ACC112 (cell line): ENCODE measurements around the gene FLT4.
A peak's percentile ranks its signal among the peaks of the same experiment; 100 is the strongest.

ENCODE experiments used
- H2AFZ ChIP-seq: fragments of 200-600 bp; sonication (generic); one replicate; pipeline ENCODE4 v1.6.0; 2017; ENCODE audit warnings: antibody characterized with exemption, low read length; ENCODE audit not compliant: unreplicated experiment
- H3K27ac ChIP-seq: fragments of 200-600 bp; sonication (generic); 2 replicates; pipeline ENCODE4 v1.5.1; 2014; ENCODE audit warnings: low read depth, mild to moderate bottlenecking, antibody characterized with exemption, low read length, moderate library complexity
- H3K27me3 ChIP-seq: fragments of 200-600 bp; sonication (generic); 2 replicates; pipeline ENCODE4 v1.6.1; 2014; ENCODE audit warnings: mild to moderate bottlenecking, antibody characterized with exemption, low read length, moderate library complexity, mixed read lengths; ENCODE audit not compliant: insufficient read depth
- H3K36me3 ChIP-seq: fragments of 200-600 bp; sonication (generic); 2 replicates; pipeline ENCODE4 v1.6.1; 2016; ENCODE audit warnings: mild to moderate bottlenecking, antibody characterized with exemption, low read length, moderate library complexity, mixed read lengths; ENCODE audit not compliant: insufficient read depth
- H3K4me1 ChIP-seq: fragments of 200-600 bp; sonication (generic); one replicate; pipeline ENCODE4 v1.6.1; 2016; ENCODE audit warnings: low read length, mixed read lengths; ENCODE audit not compliant: insufficient read depth, unreplicated experiment, control insufficient read depth
- H3K4me3 ChIP-seq: fragments of 200-600 bp; sonication (generic); 2 replicates; pipeline ENCODE4 v1.5.1; 2014; ENCODE audit warnings: mild to moderate bottlenecking, low read depth, low read length
- H3K79me2 ChIP-seq: fragments of 200-600 bp; sonication (generic); one replicate; pipeline ENCODE4 v1.6.0; 2016; ENCODE audit warnings: low read length; ENCODE audit not compliant: control insufficient read depth, unreplicated experiment, insufficient read depth

Gene FLT4

DNA sequence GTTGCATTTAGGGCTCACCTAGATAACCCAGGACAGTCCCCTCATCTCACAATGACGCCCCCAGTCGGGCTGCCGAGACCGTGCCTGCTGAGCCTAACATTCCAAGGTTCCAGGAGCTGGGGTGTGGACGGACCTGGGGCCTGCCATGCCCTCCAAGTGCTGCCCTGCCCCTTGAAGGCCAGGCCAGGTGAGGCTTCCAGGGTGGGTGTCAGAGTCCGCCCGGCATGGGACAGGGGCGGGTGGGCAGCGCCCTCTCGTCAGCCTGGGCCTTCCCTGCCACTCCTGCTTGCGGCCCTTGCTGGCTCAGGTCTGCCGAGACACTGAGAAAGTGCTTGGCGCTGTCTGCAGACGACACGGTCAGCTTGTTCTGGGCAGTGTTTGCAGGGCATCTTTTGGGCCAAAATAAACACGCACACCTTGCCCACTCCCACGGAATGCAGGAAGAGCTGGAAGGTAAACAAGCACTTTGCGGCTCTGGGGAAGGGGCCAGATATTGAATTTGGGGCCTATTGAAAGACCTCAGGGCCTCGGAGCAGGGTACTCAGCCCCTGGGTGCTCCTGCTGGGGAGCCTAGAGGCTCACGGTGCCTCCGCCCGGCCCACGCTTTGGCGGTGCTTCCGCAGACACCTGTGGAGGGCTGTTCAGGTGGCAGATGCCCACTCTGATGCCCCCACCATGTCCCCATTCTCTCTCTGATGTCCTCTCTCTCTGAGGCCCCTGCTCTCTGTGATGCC lies 53.9 kb downstream of the FLT4 start:
- no peaks in the 10 kb centered on the region for H3K36me3 ChIP-seq
- H3K27me3 ChIP-seq: peaks cover 30% of the 10 kb centered on the region
- no peak overlapping the region for H2AFZ ChIP-seq
- no peak overlapping the region for H3K27ac ChIP-seq
- H3K79me2 ChIP-seq: no peaks in the 10 kb centered on the region
- H3K4me1 ChIP-seq: peaks cover 4% of the 10 kb centered on the region
- no peak overlapping the region for H3K4me3 ChIP-seq

- Histone ChIP-seq H2AFZ (no peak overlapping the region), H3K4me1 (peaks cover 5% of the 10 kb centered on the region), H3K27me3 (peaks cover 35% of the 10 kb centered on the region), H3K36me3 (no peaks in the 10 kb centered on the region), H3K27ac (no peak overlapping the region), H3K79me2 (no peaks in the 10 kb centered on the region), H3K4me3 (no peak overlapping the region)
Observed at GRCh38 chr5:180595046-180595379, 54.4 kb downstream of the FLT4 start.

- H2AFZ ChIP-seq: no peak overlapping the region
- peaks cover 40% of the 10 kb centered on the region for H3K27me3 ChIP-seq
- no peak overlapping the region for H3K4me3 ChIP-seq
- H3K36me3 ChIP-seq: no peaks in the 10 kb centered on the region
- no peak overlapping the region for H3K27ac ChIP-seq
- no peaks in the 10 kb centered on the region for H3K79me2 ChIP-seq
- H3K4me1 ChIP-seq: peaks cover 5% of the 10 kb centered on the region
Observed at GRCh38 chr5:180594311-180595045, 54.9 kb downstream of the FLT4 start.

- H3K79me2 ChIP-seq: no peaks in the 10 kb centered on the region
- peaks cover 5% of the 10 kb centered on the region for H3K4me1 ChIP-seq
- peaks cover 49% of the 10 kb centered on the region for H3K27me3 ChIP-seq
- no peaks in the 10 kb centered on the region for H3K36me3 ChIP-seq
- H3K27ac ChIP-seq: no peak overlapping the region
- H2AFZ ChIP-seq: no peak overlapping the region
- H3K4me3 ChIP-seq: no peak overlapping the region
Observed at GRCh38 chr5:180593446-180594206, 55.8 kb downstream of the FLT4 start.

DNA sequence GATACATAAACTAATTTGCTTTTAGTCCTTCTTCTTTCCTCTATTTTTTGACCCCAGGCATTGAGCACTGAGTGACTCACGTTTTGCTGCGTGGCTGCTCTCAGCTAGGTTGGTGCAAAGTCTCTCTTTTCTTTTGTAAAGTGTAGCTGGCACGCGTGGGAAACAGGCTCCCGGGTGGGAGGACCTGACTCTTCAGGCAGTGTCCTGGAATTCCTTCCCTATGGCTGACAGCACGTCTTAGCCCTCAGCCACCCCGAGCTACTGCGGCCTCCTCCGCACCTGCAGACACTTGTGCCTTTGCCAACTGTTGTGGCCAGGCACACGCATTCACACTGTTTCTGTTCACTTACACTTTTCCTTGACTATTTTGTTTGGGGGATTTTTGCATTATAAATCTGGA lies 57.2 kb downstream of the FLT4 start:
- H3K79me2 ChIP-seq: no peaks in the 10 kb centered on the region
- H3K36me3 ChIP-seq: no peaks in the 10 kb centered on the region
- peaks cover 61% of the 10 kb centered on the region for H3K27me3 ChIP-seq
- H2AFZ ChIP-seq: no peak overlapping the region
- no peak overlapping the region for H3K27ac ChIP-seq
- peaks cover 5% of the 10 kb centered on the region for H3K4me1 ChIP-seq
- no peak overlapping the region for H3K4me3 ChIP-seq

DNA sequence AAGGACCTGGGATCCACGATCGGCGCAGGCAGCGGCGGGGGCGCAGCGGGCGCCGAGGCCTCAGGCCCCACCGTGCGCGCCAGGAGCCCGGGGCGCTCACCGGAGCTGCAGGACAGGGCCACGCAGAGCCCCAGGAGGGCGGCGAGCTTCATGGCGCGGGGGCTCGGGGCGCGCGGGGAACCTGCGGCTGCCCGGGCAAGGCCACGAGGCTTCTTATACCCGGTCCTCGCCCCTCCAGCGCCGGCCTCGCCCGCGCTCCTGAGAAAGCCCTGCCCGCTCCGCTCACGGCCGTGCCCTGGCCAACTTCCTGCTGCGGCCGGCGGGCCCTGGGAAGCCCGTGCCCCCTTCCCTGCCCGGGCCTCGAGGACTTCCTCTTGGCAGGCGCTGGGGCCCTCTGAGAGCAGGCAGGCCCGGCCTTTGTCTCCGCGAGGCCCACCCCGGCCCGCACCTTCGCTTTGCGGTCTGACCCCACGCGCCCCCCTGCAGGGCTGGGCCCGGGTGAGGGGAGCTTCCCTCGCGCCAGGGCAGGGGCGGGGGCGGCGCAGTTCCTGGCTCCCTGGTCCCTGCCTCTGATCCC lies 58.0 kb downstream of the FLT4 start, which contains the start of gene SCGB3A1:
SCGB3A1 (minus strand) TSS at position 189 of the 577 bp plus-strand sequence; CDS start at position 152, 37 bp downstream.
- H3K27me3 ChIP-seq: peaks cover 67% of the 10 kb centered on the region
- no peak within 1 kb of the TSS for H2AFZ ChIP-seq
- H3K36me3 ChIP-seq: no peaks in the 10 kb centered on the region
- peak within 1 kb of the TSS; percentile 63; the same call in 1 of the 2 replicates for H3K4me3 ChIP-seq
- peaks cover 5% of the 10 kb centered on the region for H3K4me1 ChIP-seq
- no peaks in the 10 kb centered on the region for H3K79me2 ChIP-seq
- H3K27ac ChIP-seq: no peak within 1 kb of the TSS

GRCh38 chr5:180590543-180591310 lies 58.7 kb downstream of the FLT4 start:
- Histone ChIP-seq H3K4me3 (peak overlapping the region; percentile 63; the same call in 1 of the 2 replicates), H2AFZ (no peak overlapping the region), H3K36me3 (no peaks in the 10 kb centered on the region), H3K27ac (no peak overlapping the region), H3K79me2 (no peaks in the 10 kb centered on the region), H3K27me3 (peaks cover 71% of the 10 kb centered on the region), H3K4me1 (peaks cover 5% of the 10 kb centered on the region)

GRCh38 chr5:180589771-180590542 lies 59.4 kb downstream of the FLT4 start:
- peaks cover 75% of the 10 kb centered on the region for H3K27me3 ChIP-seq
- H3K79me2 ChIP-seq: no peaks in the 10 kb centered on the region
- no peak overlapping the region for H3K27ac ChIP-seq
- H3K4me1 ChIP-seq: peaks cover 5% of the 10 kb centered on the region
- H2AFZ ChIP-seq: no peak overlapping the region
- H3K36me3 ChIP-seq: no peaks in the 10 kb centered on the region
- H3K4me3 ChIP-seq: no peak overlapping the region; the same call in 1 of the 2 replicates

GRCh38 chr5:180586870-180587269 lies 62.5 kb downstream of the FLT4 start:
- Histone ChIP-seq H3K79me2 (no peaks in the 10 kb centered on the region), H3K27ac (no peak overlapping the region), H3K36me3 (no peaks in the 10 kb centered on the region), H2AFZ (no peak overlapping the region), H3K4me3 (no peak overlapping the region), H3K27me3 (peaks cover 59% of the 10 kb centered on the region), H3K4me1 (peaks cover 5% of the 10 kb centered on the region)
